Tibial nerve (tissue), 4 donors: Measurements from ENCODE around the gene MRPL52. TPM values are rescaled to one million over a fixed set of nuclear protein-coding genes. Genes with fewer than 3 reads are reported as not detected.
A peak's percentile ranks its signal among the peaks of the same experiment; 100 is the strongest.

Source experiments
- DNase-seq, 2 donors: peaks; one replicate each; pipeline ENCODE4 v3.0.0-alpha.2; 2019; ENCODE audit warnings: low spot score in 2 of 2
- H3K27ac ChIP-seq, 4 donors: fragments of 200-600 bp; sonication (generic) in 3 of 4; one replicate each; pipeline ENCODE4 v1.5.1; 2017 to 2019; ENCODE audit warnings: mild to moderate bottlenecking in 1 of 4
- H3K27me3 ChIP-seq, 2 donors: fragments of 200-600 bp; sonication (generic) in 1 of 2; one replicate each; pipeline versions ENCODE4 v1.5.1 to v1.6.0; 2017 to 2019
- H3K36me3 ChIP-seq, 3 donors: fragments of 200-600 bp; sonication (generic); one replicate each; pipeline ENCODE4 v1.5.1; 2018 to 2019
- H3K4me1 ChIP-seq, 4 donors: fragments of 200-600 bp; sonication (generic) in 3 of 4; one replicate each; pipeline ENCODE4 v1.5.1; 2017 to 2019
- H3K4me3 ChIP-seq, 4 donors: fragments of 200-600 bp; sonication (generic) in 3 of 4; one replicate each; pipeline ENCODE4 v1.5.1; 2017 to 2019; ENCODE audit warnings: mild to moderate bottlenecking in 1 of 4, moderate library complexity in 1 of 4
- H3K9me3 ChIP-seq, 4 donors: fragments of 200-600 bp; sonication (generic) in 3 of 4; one replicate each; pipeline ENCODE4 v1.5.1; 2017 to 2019
- EP300 ChIP-seq, 2 donors: sonication (generic); formaldehyde crosslinking; IDR thresholded peaks; one replicate each; pipeline ENCODE4 v1.6.1; 2017; ENCODE audit warnings: antibody characterized with exemption in 2 of 2, mild to moderate bottlenecking in 1 of 2
- POLR2A ChIP-seq, 2 donors: fragments of 450-650 bp; IDR thresholded peaks; one replicate each; pipeline ENCODE4 v1.6.1; 2017; ENCODE audit warnings: antibody characterized with exemption in 2 of 2, mild to moderate bottlenecking in 2 of 2, moderate library complexity in 2 of 2
- WGBS, 2 donors: methylation state at CpG; one replicate each; pipeline ENCODE4 v1.1.5; 2018; 5-methylcytosine and 5-hydroxymethylcytosine counted together
- total RNA-seq, 4 donors: library from RNA; depleted of rRNA; stranded (reverse); fragments of >200 nt; gene quantifications; one replicate each; pipeline ENCODE4 v1.1.0, GENCODE V29; 2016
- TF ChIP-seq, protein P1 (sequence below), 5 experiments: fragments of 200-600 bp in 3 of 5; fragments of 450-650 bp in 2 of 5; sonication (generic) in 3 of 5; IDR thresholded peaks; one replicate each; pipeline ENCODE4 v1.5.1; 2016 to 2019; ENCODE audit warnings: antibody characterized with exemption in 5 of 5, mild to moderate bottlenecking in 3 of 5, moderate library complexity in 2 of 5

The MRPL52 gene
- total RNA-seq, 4 donors from 2014 or later, result 26.7 to 44.0 (median 30.2) TPM

DNA sequence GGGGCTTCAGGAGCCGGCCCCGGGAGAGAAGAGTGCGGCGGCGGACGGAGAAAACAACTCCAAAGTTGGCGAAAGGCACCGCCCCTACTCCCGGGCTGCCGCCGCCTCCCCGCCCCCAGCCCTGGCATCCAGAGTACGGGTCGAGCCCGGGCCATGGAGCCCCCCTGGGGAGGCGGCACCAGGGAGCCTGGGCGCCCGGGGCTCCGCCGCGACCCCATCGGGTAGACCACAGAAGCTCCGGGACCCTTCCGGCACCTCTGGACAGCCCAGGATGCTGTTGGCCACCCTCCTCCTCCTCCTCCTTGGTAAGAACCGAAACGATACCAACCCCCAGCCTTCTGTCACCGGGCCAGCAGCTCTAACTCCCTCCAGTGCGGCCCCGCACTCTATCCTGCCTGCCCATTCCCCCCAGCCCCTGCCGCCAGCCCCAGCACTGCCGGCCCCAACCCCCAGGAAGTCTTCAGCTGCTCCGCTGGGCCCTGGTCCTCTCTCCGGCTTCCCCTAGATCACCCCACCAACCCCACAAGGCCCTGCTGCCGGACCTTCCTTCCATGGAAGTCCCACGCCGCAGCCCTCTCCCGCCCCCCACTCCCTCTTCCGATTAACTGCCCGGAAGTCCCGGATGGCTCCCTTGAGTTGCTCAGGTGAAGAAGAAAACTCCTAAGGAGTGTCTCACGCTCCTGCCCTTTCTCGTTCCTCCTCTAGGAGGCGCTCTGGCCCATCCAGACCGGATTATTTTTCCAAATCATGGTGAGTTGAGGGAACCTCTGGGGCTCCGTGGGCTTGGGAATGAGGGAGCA lies 42.5 kb downstream of the MRPL52 start:
- peak; percentile 82 to 91 for DNase-seq
- no peaks in the 10 kb centered on the region for H3K9me3 ChIP-seq
- H3K36me3 ChIP-seq, result peaks cover 0 to 42% (median 25%) of the 10 kb centered on the region in 3 donors
- peak overlapping the region; percentile 75 to 99 (median 97) for H3K4me3 ChIP-seq
- WGBS, 2 donors, result 1 to 2% methylated on average over 20 to 22 of the region's 45 CpGs
- peak overlapping the region; percentile 96 to 100 (median 99) for H3K27ac ChIP-seq
- peaks cover 0 to 55% (median 16%) of the 10 kb centered on the region in 4 donors for H3K4me1 ChIP-seq
- no peaks in the 10 kb centered on the region for H3K27me3 ChIP-seq
- peak in 1 of 2 donors; percentile 61 for TF ChIP-seq EP300 (IDR thresholded peaks at IDR 0.05)
- no peak for TF ChIP-seq POLR2A (IDR thresholded peaks at IDR 0.05)
- TF ChIP-seq, protein P1, sequence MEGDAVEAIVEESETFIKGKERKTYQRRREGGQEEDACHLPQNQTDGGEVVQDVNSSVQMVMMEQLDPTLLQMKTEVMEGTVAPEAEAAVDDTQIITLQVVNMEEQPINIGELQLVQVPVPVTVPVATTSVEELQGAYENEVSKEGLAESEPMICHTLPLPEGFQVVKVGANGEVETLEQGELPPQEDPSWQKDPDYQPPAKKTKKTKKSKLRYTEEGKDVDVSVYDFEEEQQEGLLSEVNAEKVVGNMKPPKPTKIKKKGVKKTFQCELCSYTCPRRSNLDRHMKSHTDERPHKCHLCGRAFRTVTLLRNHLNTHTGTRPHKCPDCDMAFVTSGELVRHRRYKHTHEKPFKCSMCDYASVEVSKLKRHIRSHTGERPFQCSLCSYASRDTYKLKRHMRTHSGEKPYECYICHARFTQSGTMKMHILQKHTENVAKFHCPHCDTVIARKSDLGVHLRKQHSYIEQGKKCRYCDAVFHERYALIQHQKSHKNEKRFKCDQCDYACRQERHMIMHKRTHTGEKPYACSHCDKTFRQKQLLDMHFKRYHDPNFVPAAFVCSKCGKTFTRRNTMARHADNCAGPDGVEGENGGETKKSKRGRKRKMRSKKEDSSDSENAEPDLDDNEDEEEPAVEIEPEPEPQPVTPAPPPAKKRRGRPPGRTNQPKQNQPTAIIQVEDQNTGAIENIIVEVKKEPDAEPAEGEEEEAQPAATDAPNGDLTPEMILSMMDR (IDR thresholded peaks at IDR 0.05), result peak; percentile 91 to 96 (median 95)

DNA sequence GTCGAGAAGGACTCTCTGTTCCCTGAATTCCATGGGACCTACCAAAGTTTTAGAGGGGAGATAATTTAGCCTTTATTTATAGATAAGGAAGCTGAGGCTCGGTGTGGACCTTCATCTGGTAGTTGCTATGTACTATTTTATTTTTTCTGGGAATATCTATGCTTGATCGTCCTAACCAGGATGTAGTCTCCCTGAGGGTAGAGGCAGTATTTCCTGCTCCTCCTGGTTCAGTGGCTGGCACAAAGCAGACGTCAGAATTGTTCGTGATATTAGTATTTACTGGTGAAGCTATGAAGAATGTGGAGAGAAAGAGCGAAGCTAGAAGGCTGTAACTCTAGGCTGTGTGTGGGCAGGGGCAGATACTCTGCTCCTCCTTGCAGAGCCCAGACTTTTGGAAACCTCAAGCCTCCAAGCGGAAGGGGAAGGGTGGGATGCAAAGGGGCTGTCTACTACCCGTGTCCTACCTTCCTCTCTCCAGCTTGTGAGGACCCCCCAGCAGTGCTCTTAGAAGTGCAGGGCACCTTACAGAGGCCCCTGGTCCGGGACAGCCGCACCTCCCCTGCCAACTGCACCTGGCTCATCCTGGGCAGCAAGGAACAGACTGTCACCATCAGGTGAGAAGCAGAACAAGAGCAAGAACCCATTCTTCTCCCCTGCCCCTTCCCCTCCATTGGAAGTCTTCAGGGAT lies 43.3 kb downstream of the MRPL52 start:
- Histone ChIP-seq H3K4me3 (peak overlapping the region; percentile 75 to 99 (median 97)), H3K4me1 (peaks cover 0 to 55% (median 16%) of the 10 kb centered on the region in 4 donors), H3K27ac (peak overlapping the region; percentile 96 to 100 (median 99)), H3K9me3 (no peaks in the 10 kb centered on the region), H3K27me3 (no peaks in the 10 kb centered on the region), H3K36me3 (peaks cover 0 to 49% (median 32%) of the 10 kb centered on the region in 3 donors)
- no peak for DNase-seq
- no peak for TF ChIP-seq EP300 (IDR thresholded peaks at IDR 0.05)
- no peak for TF ChIP-seq POLR2A (IDR thresholded peaks at IDR 0.05)
- TF ChIP-seq, protein P1 (IDR thresholded peaks at IDR 0.05), result no peak
- 39 to 42% methylated on average over 10 of the region's 10 CpGs for WGBS, 2 donors

DNA sequence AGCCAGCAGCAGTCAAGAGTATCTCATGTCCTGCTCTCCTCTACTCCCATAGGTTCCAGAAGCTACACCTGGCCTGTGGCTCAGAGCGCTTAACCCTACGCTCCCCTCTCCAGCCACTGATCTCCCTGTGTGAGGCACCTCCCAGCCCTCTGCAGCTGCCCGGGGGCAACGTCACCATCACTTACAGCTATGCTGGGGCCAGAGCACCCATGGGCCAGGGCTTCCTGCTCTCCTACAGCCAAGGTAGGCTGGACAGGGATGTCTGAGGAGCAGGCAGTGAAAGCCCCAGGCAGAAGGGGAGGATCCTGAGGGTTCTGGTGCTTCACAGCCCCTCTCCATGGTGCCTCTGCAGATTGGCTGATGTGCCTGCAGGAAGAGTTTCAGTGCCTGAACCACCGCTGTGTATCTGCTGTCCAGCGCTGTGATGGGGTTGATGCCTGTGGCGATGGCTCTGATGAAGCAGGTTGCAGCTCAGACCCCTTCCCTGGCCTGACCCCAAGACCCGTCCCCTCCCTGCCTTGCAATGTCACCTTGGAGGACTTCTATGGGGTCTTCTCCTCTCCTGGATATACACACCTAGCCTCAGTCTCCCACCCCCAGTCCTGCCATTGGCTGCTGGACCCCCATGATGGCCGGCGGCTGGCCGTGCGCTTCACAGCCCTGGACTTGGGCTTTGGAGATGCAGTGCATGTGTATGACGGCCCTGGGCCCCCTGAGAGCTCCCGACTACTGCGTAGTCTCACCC lies 45.5 kb downstream of the MRPL52 start:
- 92 to 93% methylated on average over 12 to 15 of the region's 15 CpGs for WGBS, 2 donors

DNA sequence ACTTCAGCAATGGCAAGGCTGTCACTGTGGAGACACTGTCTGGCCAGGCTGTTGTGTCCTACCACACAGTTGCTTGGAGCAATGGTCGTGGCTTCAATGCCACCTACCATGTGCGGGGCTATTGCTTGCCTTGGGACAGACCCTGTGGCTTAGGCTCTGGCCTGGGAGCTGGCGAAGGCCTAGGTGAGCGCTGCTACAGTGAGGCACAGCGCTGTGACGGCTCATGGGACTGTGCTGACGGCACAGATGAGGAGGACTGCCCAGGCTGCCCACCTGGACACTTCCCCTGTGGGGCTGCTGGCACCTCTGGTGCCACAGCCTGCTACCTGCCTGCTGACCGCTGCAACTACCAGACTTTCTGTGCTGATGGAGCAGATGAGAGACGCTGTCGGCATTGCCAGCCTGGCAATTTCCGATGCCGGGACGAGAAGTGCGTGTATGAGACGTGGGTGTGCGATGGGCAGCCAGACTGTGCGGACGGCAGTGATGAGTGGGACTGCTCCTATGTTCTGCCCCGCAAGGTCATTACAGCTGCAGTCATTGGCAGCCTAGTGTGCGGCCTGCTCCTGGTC lies 46.1 kb downstream of the MRPL52 start:
- H3K27me3 ChIP-seq, result no peaks in the 10 kb centered on the region
- H3K27ac ChIP-seq, result no peak overlapping the region
- peaks cover 0 to 71% (median 39%) of the 10 kb centered on the region in 3 donors for H3K36me3 ChIP-seq
- no peak overlapping the region for H3K4me3 ChIP-seq
- H3K4me1 ChIP-seq, result peaks cover 0 to 42% (median 6%) of the 10 kb centered on the region in 4 donors
- TF ChIP-seq EP300 (IDR thresholded peaks at IDR 0.05), result no peak
- TF ChIP-seq, protein P1 (IDR thresholded peaks at IDR 0.05), result no peak
- TF ChIP-seq POLR2A (IDR thresholded peaks at IDR 0.05), result no peak
- 93 to 96% methylated on average over 18 to 19 of the region's 20 CpGs for WGBS, 2 donors
- no peaks in the 10 kb centered on the region for H3K9me3 ChIP-seq
- DNase-seq, result no peak

More for the DNA sequence above, 45.5 kb downstream of the MRPL52 start:
- DNase-seq, result no peak
- H3K27ac ChIP-seq, result no peak overlapping the region
- H3K27me3 ChIP-seq, result no peaks in the 10 kb centered on the region
- H3K9me3 ChIP-seq, result no peaks in the 10 kb centered on the region
- no peak overlapping the region for H3K4me3 ChIP-seq
- H3K4me1 ChIP-seq, result peaks cover 0 to 49% (median 11%) of the 10 kb centered on the region in 4 donors
- TF ChIP-seq POLR2A (IDR thresholded peaks at IDR 0.05) (no peak), EP300 (IDR thresholded peaks at IDR 0.05) (no peak)
- TF ChIP-seq, protein P1 (IDR thresholded peaks at IDR 0.05), result no peak
- H3K36me3 ChIP-seq, result peaks cover 0 to 71% (median 39%) of the 10 kb centered on the region in 3 donors
